HG02610 (cell line): ENCODE results near the gene NAXD.

Source experiments
- ATAC-seq: cut with Tn5 transposase; IDR thresholded peaks from one replicate; pipeline ENCODE4 v1.9.1; 2021; ENCODE audit warnings: mild to moderate bottlenecking, moderate library complexity; ENCODE audit not compliant: unreplicated experiment

The NAXD gene

DNA sequence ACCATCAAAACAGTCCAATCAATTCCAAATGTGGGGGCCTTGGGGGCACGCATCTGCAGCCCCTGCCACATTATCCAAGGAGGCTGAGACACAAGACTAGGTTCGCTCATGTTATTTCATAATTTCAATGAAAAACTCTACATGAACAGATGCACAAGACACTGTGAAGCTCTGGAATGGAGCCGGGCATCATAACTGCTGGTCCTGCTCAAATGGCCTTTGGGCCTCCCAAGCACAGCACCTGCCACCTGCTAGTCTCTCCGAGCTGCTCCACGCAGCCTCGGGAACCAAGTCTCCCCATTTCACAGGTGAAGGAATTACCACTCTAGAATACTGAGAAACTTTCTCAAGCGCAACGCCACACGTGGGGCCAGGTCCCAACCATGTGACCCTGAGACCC is 73.7 kb downstream of the NAXD start:
- no peak for ATAC-seq
